Neural crest cell (in vitro differentiated cells): ENCODE results near the gene SLC7A8. TPM values are rescaled to one million over a fixed set of nuclear protein-coding genes. Genes with fewer than 3 reads are reported as not detected.
A peak's percentile ranks its signal among the peaks of the same experiment; 100 is the strongest.

Source experiments
- DNase-seq: peaks from one replicate; pipeline ENCODE4 v3.0.0; 2021; ENCODE audit warnings: low read depth, mixed read lengths, low spot score
- H3K27ac Mint-ChIP-seq: one replicate; pipeline ENCODE4 v1.8.0; 2021; ENCODE audit warnings: mild to moderate bottlenecking, mixed read lengths; ENCODE audit not compliant: unreplicated experiment
- H3K27me3 Mint-ChIP-seq: 2 replicates; pipeline ENCODE4 v1.8.0; 2021; ENCODE audit warnings: low read depth, mild to moderate bottlenecking, mixed read lengths
- H3K36me3 Mint-ChIP-seq: 2 replicates; pipeline ENCODE4 v1.8.0; 2021; ENCODE audit warnings: low read depth, mild to moderate bottlenecking, mixed read lengths
- H3K4me1 Mint-ChIP-seq: 2 replicates; pipeline ENCODE4 v1.8.0; 2021; ENCODE audit warnings: mixed read lengths
- H3K4me3 Mint-ChIP-seq: one replicate; pipeline ENCODE4 v1.8.0; 2021; ENCODE audit warnings: mild to moderate bottlenecking, mixed read lengths
- H3K9me3 Mint-ChIP-seq: 2 replicates; pipeline ENCODE4 v1.8.0; 2021; ENCODE audit warnings: mixed read lengths
- CTCF ChIP-seq: fragments of 200-600 bp; sonication (generic); conservative IDR thresholded peaks from 2 replicates; pipeline ENCODE4 v1.5.0; 2021; ENCODE audit warnings: antibody characterized with exemption, mild to moderate bottlenecking
- total RNA-seq: library from RNA; stranded (reverse); gene quantifications from 2 replicates; pipeline ENCODE4 v1.2.1, GENCODE V29; 2021

SLC7A8 gene
- total RNA-seq, 1 donor from 2014 or later, result 9.4 TPM

DNA sequence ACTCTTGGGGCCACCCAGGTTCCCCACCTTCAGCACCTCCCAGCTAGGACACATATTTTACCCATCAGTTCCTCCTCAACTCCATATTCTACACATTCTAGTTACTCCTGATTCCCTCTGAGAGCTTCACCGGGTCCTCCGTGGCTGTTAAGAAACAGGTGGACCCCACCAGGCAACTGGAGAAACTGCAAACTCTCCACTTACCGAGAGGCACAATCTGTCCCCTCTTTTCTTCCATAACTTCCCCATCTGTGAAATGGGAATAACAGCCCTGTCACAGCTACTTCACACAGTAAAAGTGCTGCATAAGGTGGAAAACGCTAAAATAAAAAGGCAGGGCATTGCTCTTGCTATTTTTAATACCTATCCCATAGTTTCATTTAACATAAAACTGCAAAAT, 1.5 kb downstream of the SLC7A8 start:
- Mint-ChIP-seq H3K9me3 (no peaks in the 10 kb centered on the region), H3K4me3 (peak overlapping the region; percentile 66), H3K4me1 (no peaks in the 10 kb centered on the region), H3K27ac (no peak overlapping the region), H3K27me3 (peaks cover 13% of the 10 kb centered on the region), H3K36me3 (no peaks in the 10 kb centered on the region)
- no peak for DNase-seq
- TF ChIP-seq CTCF, result no peak

DNA sequence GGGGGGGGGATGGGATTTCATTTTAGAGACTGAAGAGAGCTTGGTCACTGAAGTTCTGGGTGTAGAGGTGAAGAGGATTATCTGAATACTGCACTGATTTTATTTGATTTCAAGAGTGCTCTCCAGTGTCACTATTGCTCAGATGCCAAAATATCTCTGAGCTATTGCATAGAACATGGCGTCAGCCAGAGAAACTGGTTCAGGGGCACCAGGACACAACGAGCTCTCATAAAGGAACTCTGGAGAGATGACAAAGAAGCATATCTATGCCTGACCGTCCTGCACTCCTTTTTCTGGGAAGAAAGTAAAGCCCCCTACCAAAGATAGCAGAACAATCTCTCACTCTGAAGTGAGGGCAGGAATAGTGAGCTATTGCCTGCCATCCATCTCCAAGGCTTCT, 2.0 kb downstream of the SLC7A8 start:
- Mint-ChIP-seq H3K4me3 (peak overlapping the region; percentile 66), H3K27me3 (peaks cover 12% of the 10 kb centered on the region), H3K36me3 (no peaks in the 10 kb centered on the region), H3K27ac (no peak overlapping the region), H3K9me3 (no peaks in the 10 kb centered on the region), H3K4me1 (no peaks in the 10 kb centered on the region)
- no peak for TF ChIP-seq CTCF
- no peak for DNase-seq

- Mint-ChIP-seq H3K4me1 (peaks cover 12% of the 10 kb centered on the region), H3K4me3 (no peak overlapping the region), H3K27ac (no peak overlapping the region)
Observed at GRCh38 chr14:23177181-23177580, 6.3 kb downstream of the SLC7A8 start.

DNA sequence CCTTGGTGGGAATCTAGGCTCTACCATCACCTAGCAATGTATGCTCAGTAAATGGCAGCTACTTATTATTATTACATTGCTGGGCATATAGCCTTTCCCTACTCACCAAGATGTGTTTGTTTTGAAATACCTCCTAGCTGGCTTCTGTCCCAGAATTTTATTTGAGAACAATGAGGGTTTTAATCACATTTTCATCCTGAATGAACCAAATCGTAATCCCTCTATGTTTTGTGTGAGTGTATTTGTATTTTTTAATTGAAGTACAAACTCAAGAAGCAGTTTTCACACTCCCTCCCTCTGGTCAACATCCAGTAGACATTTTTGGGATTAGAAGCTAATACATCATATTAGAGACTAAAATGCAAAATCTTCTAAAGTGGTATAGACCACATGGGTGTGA, 7.6 kb downstream of the SLC7A8 start:
- Mint-ChIP-seq H3K4me1 (peaks cover 12% of the 10 kb centered on the region), H3K4me3 (no peak overlapping the region)

More at GRCh38 chr14:23177181-23177580, 6.3 kb downstream of the SLC7A8 start:
- Mint-ChIP-seq H3K9me3 (no peaks in the 10 kb centered on the region), H3K27me3 (peaks cover 9% of the 10 kb centered on the region), H3K36me3 (no peaks in the 10 kb centered on the region)
- no peak for TF ChIP-seq CTCF
- no peak for DNase-seq

DNA sequence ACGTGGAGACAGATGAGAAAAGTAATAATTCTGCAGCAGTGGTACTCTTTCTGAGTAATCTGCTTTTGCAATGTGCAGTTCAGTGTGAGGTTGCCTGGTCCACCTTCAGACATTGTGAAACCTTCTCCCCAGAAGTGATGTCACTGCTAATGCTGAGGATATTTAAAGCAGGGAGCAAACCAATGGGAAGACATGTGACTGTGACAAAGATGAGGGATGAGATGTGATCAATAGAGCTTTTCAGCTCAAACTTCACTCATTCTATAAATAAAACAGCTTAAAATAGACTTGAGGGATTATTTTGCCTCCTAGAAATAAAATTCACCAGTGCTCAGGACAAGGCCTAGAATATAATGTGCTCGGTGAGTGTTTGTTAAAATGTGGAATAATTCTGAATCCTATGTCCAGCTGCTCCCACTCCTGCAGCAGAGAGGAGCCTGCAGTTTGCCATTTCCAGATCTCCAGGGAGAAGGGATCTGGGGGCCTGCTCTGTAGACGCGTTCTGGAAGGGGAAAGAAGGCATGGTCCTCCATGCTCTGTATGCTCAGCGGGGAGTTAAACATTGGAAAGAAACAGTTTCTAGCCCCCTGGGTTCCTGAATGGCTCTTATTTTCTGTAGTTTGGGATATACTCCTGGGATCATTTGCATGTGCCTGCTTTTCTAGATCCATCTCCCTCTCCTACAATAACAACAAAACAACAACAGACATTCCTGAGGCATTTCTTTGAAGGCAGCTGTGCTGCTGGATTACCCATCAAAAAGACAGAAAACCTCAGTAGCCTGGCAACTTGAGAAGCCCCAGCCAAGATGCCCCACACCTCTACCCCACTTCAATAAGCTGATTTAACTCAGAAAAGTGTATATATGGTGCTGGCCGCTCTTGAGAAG, 8.9 kb downstream of the SLC7A8 start:
- Mint-ChIP-seq H3K36me3 (no peaks in the 10 kb centered on the region), H3K4me3 (no peak overlapping the region), H3K27ac (peak overlapping the region; percentile 24), H3K9me3 (no peaks in the 10 kb centered on the region), H3K4me1 (peaks cover 12% of the 10 kb centered on the region), H3K27me3 (peaks cover 9% of the 10 kb centered on the region)
- no peak for DNase-seq
- TF ChIP-seq CTCF, result no peak

More for the DNA sequence above, 7.6 kb downstream of the SLC7A8 start:
- H3K27ac Mint-ChIP-seq, result no peak overlapping the region
- peaks cover 9% of the 10 kb centered on the region for H3K27me3 Mint-ChIP-seq
- no peak for TF ChIP-seq CTCF
- no peak for DNase-seq
- no peaks in the 10 kb centered on the region for H3K9me3 Mint-ChIP-seq
- H3K36me3 Mint-ChIP-seq, result no peaks in the 10 kb centered on the region
